Stomach (tissue), 4 donors: Measurements from ENCODE around the gene STIM2.

ENCODE experiments used
- CTCF ChIP-seq, 7 experiments: fragments of 450-650 bp in 4 of 7; fragments of 200-600 bp in 3 of 7; sonication (generic) in 3 of 7; IDR thresholded peaks; one replicate each; pipeline ENCODE4 v1.5.1; 2016 to 2019; ENCODE audit warnings: antibody characterized with exemption in 7 of 7, control low read depth in 2 of 7, mild to moderate bottlenecking in 1 of 7
- POLR2A ChIP-seq, 4 donors: fragments of 450-650 bp; IDR thresholded peaks; one replicate each; pipeline ENCODE4 v1.6.1; 2016; ENCODE audit warnings: antibody characterized with exemption in 4 of 4, control low read depth in 2 of 4, mild to moderate bottlenecking in 1 of 4, moderate library complexity in 1 of 4

GRCh38 chr4:26893491-26893890, 32.9 kb downstream of the STIM2 start:
- TF ChIP-seq CTCF (IDR thresholded peaks at IDR 0.05) = no peak
- TF ChIP-seq POLR2A (IDR thresholded peaks at IDR 0.05) = no peak
